ENCODE measurements around the gene LENG9.
"Not testable (repeated sequence)": the region's sequence is repeated elsewhere in the genome, so short reads cannot be mapped to it uniquely, and the experiment has no call there.

LENG9 gene

GRCh38 chr19:54478677-54479266 is 15.2 kb upstream of the LENG9 start:
- no peak for DNase-seq (ENCODE audit: extremely low read depth in 1 of 2, low read depth in 1 of 2)

GRCh38 chr19:54477650-54478049 is 14.1 kb upstream of the LENG9 start:
- DNase-seq (ENCODE audit: extremely low read depth in 1 of 2, low read depth in 1 of 2) = no peak

- DNase-seq (ENCODE audit: extremely low read depth in 1 of 2, low read depth in 1 of 2) = no peak
These were observed 12.1 kb upstream of the LENG9 start for GRCh38 chr19:54475706-54476105.

GRCh38 chr19:54473892-54474372 is 10.4 kb upstream of the LENG9 start:
- DNase-seq (ENCODE audit: extremely low read depth in 1 of 2, low read depth in 1 of 2) = no peak

- DNase-seq (ENCODE audit: extremely low read depth in 1 of 2, low read depth in 1 of 2) = no peak
These were observed 9.7 kb upstream of the LENG9 start, which contains the start of gene CDC42EP5 for GRCh38 chr19:54473071-54473891. CDC42EP5 (minus strand) TSS chr19:54473296; CDS start chr19:54465547, 7,749 bp downstream.

GRCh38 chr19:54470991-54471782 is 7.6 kb upstream of the LENG9 start:
- DNase-seq (ENCODE audit: extremely low read depth in 1 of 2, low read depth in 1 of 2) = no peak

- DNase-seq (ENCODE audit: extremely low read depth in 1 of 2, low read depth in 1 of 2) = no peak
These were observed 6.8 kb upstream of the LENG9 start for GRCh38 chr19:54470276-54470887.

- no peak for DNase-seq (ENCODE audit: extremely low read depth in 1 of 2, low read depth in 1 of 2)
These were observed 5.9 kb upstream of the LENG9 start for GRCh38 chr19:54469496-54469934.

GRCh38 chr19:54466110-54466480 is 2.5 kb upstream of the LENG9 start:
- not testable (repeated sequence) for DNase-seq (ENCODE audit: extremely low read depth in 1 of 2, low read depth in 1 of 2)

- no peak for DNase-seq (ENCODE audit: extremely low read depth in 1 of 2, low read depth in 1 of 2)
These were observed 2.0 kb upstream of the LENG9 start for GRCh38 chr19:54465426-54466109.

GRCh38 chr19:54464630-54465425 is 1.2 kb upstream of the LENG9 start:
- peak in 1 of 2 donors; percentile 51 for DNase-seq (ENCODE audit: extremely low read depth in 1 of 2, low read depth in 1 of 2)

- peak; percentile 46 to 59 for DNase-seq (ENCODE audit: extremely low read depth in 1 of 2, low read depth in 1 of 2)
These were observed 559 bp upstream of the LENG9 start for GRCh38 chr19:54464044-54464629.

GRCh38 chr19:54462655-54463530 is 685 bp downstream of the LENG9 start:
- DNase-seq (ENCODE audit: extremely low read depth in 1 of 2, low read depth in 1 of 2) = no peak

GRCh38 chr19:54462047-54462654 is 1.4 kb downstream of the LENG9 start:
- DNase-seq (ENCODE audit: extremely low read depth in 1 of 2, low read depth in 1 of 2) = no peak

GRCh38 chr19:54461613-54462012 is 2.0 kb downstream of the LENG9 start:
- DNase-seq (ENCODE audit: extremely low read depth in 1 of 2, low read depth in 1 of 2) = no peak

- no peak for DNase-seq (ENCODE audit: extremely low read depth in 1 of 2, low read depth in 1 of 2)
These were observed 2.4 kb downstream of the LENG9 start for GRCh38 chr19:54461210-54461609.

- no peak for DNase-seq (ENCODE audit: extremely low read depth in 1 of 2, low read depth in 1 of 2)
These were observed 3.2 kb downstream of the LENG9 start for GRCh38 chr19:54460230-54461005.
